ENCODE measurements around the gene WNT3A. TPM values are rescaled to one million over a fixed set of nuclear protein-coding genes. Genes with fewer than 3 reads are reported as not detected.

Gene WNT3A
- total RNA-seq, 1 donor from 2014 or later = not detected

- intact Hi-C loops (cut with DNase I) = loop anchor here (10.0 kb wide), 1 partner anchor 323 kb away; no protein-coding TSS in a partner anchor
- ATAC-seq (no peak), DNase-seq (ENCODE audit: missing footprints) (no peak)
Measured at GRCh38 chr1:228087771-228088251, 81.0 kb downstream of the WNT3A start.

GRCh38 chr1:228088586-228089498, 82.0 kb downstream of the WNT3A start:
- ATAC-seq = no peak
- DNase-seq (ENCODE audit: missing footprints) = no peak
- intact Hi-C loops (cut with DNase I) = loop anchor here (10.0 kb wide), 1 partner anchor 324 kb away; no protein-coding TSS in a partner anchor

- ATAC-seq (no peak), DNase-seq (ENCODE audit: missing footprints) (no peak)
Measured at GRCh38 chr1:228089519-228090380, 83.0 kb downstream of the WNT3A start.

GRCh38 chr1:228090613-228091081, 83.8 kb downstream of the WNT3A start:
- ATAC-seq = no peak
- intact Hi-C loops (cut with DNase I) = no loop called here
- DNase-seq (ENCODE audit: missing footprints) = no peak

More at GRCh38 chr1:228089519-228090380, 83.0 kb downstream of the WNT3A start:
- intact Hi-C loops (cut with DNase I) = loop anchor here (10.0 kb wide), 1 partner anchor 325 kb away; no protein-coding TSS in a partner anchor

DNA sequence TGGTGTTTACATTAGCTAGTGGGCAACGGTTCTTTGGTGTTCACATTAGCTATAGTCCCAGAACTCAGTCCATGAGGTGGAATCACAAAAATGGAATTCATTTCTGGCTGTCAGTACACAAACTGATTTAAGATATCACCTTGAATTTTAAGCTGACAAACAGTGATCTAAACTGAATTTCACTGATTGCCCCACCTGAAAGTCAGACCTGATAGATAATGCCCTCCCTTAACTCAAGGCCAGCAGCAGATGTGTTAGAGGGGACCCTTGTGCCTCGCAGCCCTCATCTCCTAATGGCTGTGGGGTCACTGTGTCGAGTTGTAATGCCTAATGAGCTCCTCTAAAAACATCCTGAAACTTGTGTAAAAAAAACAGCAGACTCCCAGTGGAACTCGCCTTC, 84.3 kb downstream of the WNT3A start:
- intact Hi-C loops (cut with DNase I) = no loop called here
- no peak for DNase-seq (ENCODE audit: missing footprints)
- no peak for ATAC-seq

- ATAC-seq = no peak
- DNase-seq (ENCODE audit: missing footprints) = no peak
- intact Hi-C loops (cut with DNase I) = no loop called here
Measured at GRCh38 chr1:228092342-228093049, 85.7 kb downstream of the WNT3A start.

DNA sequence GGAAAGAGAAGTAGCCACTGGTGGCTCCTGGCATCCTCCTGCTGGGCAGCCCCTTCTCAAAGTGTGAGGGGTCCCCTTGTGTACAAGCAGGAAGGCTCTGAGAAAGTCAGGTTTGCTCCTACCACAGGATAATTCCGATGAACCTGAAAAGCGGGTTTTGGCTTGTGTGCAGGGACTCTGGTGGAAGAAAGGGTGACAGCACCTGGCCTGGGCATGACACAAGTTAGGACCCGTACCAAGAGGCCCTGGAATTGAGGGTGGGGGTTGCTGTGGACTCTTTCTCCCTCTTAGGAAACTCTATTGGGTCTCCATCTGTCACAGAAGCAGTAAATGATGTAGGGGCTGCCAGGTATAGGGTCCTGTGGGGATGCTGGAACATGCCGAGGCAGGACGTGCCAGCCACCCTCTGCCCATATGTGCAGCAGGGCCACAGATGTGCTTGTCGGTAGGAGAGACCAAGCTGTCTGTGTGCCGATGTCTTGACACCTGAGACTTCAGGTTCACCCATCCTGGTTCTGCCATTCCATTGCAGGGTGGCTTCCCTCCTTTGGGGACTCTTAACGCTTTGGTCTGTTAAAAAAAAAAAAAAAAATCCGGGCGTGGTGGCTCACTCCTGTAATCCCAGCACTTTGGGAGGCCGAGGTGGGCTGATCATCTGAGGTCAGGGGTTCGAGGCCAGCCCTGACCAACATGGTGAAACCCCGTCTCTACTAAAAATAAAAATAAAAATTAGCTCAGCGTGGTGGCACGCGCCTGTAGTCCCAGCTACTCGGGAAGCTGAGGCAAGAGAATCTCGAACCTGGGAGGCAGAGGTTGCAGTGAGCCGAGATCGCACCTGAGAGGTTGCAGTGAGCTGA, 86.5 kb downstream of the WNT3A start:
- no peak for ATAC-seq
- no peak for DNase-seq (ENCODE audit: missing footprints)
- intact Hi-C loops (cut with DNase I) = no loop called here

DNA sequence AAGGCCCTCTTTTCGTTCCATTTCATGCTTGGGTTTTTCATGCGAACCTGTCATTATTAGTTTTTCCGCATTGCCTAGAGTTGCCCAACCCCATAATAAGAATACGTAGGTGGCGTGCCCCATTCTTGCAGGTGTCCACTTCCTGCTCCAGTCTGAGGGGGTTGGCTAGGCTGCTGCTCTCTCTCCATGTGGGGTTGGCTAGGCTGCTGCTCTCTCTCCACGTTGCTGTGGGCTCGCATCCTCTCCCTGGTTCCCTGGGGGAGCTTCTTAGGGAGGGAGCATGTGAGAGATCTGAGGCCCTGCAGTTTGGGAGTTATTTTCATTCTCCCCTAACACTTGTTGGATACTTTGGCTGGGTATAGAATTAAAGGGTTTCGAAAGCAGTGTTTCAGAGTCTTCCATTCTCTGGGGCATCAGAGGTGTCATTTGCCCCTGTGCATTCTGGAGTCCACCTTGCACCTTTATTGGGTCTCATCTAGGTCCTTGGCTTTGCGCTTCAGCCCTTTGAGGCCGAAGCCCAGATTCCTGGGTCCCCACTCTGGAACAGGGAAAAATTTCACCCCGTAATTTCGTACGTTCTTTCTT, 87.7 kb downstream of the WNT3A start:
- ATAC-seq (no peak), DNase-seq (ENCODE audit: missing footprints) (no peak)
- intact Hi-C loops (cut with DNase I) = no loop called here

DNA sequence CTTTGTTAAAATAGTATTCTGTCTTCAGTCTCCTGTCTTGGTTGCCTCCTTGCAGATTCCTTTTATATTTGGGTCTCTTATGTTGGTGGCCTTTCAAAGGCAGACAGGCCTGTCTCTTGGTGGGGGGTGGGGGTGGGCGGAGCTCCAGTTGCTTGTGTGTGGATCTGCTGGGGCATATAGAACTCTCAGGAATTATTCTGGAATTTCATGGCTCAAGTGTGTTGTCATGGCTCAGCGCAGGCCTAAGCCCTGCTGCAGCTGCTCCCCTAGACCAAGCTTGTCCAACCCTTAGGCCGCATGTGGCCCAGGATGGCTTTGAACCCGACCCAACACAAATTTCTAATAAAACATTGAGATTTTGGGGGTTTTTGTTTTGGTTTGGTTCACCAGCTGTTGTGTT, 88.4 kb downstream of the WNT3A start:
- ATAC-seq (no peak), DNase-seq (ENCODE audit: missing footprints) (no peak)
- intact Hi-C loops (cut with DNase I) = no loop called here

- intact Hi-C loops (cut with DNase I) = no loop called here
- no peak for ATAC-seq
Measured at GRCh38 chr1:228095938-228096337, 89.1 kb downstream of the WNT3A start.

DNA sequence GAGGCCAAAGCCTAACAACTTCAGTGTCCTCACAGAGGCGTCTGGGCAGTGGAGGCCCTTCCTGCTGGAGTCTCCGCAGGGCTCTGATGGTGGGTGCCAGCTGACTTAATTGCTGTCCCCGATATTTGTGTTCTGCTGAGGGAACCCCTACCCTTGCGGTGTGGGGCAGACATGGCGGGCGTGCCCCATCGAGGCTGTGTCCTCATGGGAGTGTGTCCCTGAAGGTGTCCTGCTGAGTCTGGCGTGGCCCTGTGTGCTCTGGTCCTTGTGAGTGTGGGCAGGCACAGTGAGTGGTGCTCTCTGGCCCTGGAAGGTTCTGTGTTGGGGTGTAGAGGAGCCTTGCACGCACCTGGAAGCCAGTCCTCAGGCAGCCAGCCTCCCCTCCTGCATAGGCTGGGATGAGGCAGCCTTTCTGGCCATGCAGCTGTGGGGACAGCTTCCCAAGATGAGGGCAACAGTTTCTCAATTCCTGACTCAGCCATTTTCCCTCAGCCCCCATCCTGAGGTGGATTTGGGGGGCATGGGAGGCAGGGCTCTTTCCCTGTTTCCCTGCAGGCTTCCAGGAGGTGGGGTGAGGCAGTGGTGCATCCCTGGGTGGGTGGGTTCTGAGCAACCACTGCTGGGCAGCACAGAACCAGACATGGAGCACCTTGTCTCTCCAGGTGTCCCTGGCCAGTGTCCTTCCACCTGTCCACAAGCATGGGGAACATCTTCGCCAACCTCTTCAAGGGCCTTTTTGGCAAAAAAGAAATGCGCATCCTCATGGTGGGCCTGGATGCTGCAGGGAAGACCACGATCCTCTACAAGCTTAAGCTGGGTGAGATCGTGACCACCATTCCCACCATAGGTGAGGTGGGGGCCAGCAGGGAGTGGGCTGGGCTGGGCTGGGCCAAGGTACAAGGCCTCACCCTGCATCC, 89.9 kb downstream of the WNT3A start:
- intact Hi-C loops (cut with DNase I) = no loop called here
- no peak for DNase-seq (ENCODE audit: missing footprints)
- ATAC-seq = no peak

More at GRCh38 chr1:228095938-228096337, 89.1 kb downstream of the WNT3A start:
- no peak for DNase-seq (ENCODE audit: missing footprints)

DNA sequence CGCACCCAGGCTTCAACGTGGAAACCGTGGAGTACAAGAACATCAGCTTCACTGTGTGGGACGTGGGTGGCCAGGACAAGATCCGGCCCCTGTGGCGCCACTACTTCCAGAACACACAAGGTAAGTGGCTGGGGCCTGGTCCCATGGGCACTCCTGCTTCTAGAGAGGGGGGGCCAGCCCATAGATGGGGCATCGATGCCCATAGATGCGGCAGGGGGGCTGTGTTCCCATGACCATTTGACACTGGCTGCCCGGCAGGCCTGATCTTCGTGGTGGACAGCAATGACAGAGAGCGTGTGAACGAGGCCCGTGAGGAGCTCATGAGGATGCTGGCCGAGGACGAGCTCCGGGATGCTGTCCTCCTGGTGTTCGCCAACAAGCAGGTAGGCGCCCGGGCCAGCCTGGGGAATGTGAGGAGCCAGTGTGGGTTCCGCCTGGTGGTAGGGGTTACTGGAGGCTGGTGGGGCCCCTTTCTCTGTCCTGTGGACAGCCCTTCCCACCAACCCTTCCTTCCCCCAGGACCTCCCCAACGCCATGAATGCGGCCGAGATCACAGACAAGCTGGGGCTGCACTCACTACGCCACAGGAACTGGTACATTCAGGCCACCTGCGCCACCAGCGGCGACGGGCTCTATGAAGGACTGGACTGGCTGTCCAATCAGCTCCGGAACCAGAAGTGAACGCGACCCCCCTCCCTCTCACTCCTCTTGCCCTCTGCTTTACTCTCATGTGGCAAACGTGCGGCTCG, 90.7 kb downstream of the WNT3A start:
- ATAC-seq (no peak), DNase-seq (ENCODE audit: missing footprints) (no peak)
- intact Hi-C loops (cut with DNase I) = no loop called here

DNA sequence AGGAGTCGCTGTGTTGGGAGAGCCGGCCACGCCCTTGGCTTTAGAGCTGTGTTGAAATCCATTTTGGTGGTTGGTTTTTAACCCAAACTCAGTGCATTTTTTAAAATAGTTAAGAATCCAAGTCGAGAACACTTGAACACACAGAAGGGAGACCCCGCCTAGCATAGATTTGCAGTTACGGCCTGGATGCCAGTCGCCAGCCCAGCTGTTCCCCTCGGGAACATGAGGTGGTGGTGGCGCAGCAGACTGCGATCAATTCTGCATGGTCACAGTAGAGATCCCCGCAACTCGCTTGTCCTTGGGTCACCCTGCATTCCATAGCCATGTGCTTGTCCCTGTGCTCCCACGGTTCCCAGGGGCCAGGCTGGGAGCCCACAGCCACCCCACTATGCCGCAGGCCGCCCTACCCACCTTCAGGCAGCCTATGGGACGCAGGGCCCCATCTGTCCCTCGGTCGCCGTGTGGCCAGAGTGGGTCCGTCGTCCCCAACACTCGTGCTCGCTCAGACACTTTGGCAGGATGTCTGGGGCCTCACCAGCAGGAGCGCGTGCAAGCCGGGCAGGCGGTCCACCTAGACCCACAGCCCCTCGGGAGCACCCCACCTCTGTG, 91.6 kb downstream of the WNT3A start:
- ATAC-seq (no peak), DNase-seq (ENCODE audit: missing footprints) (no peak)
- intact Hi-C loops (cut with DNase I) = no loop called here

- DNase-seq (ENCODE audit: missing footprints) (no peak), ATAC-seq (no peak)
- intact Hi-C loops (cut with DNase I) = no loop called here
Measured at GRCh38 chr1:228099331-228099732, 92.5 kb downstream of the WNT3A start.

GRCh38 chr1:228100822-228101613, 94.2 kb downstream of the WNT3A start:
- no peak for DNase-seq (ENCODE audit: missing footprints)
- ATAC-seq = no peak
- intact Hi-C loops (cut with DNase I) = no loop called here

All from Right ventricle myocardium inferior (tissue), 1 donor.